ENCODE measurements around the gene NEDD4L.

NEDD4L gene

DNA sequence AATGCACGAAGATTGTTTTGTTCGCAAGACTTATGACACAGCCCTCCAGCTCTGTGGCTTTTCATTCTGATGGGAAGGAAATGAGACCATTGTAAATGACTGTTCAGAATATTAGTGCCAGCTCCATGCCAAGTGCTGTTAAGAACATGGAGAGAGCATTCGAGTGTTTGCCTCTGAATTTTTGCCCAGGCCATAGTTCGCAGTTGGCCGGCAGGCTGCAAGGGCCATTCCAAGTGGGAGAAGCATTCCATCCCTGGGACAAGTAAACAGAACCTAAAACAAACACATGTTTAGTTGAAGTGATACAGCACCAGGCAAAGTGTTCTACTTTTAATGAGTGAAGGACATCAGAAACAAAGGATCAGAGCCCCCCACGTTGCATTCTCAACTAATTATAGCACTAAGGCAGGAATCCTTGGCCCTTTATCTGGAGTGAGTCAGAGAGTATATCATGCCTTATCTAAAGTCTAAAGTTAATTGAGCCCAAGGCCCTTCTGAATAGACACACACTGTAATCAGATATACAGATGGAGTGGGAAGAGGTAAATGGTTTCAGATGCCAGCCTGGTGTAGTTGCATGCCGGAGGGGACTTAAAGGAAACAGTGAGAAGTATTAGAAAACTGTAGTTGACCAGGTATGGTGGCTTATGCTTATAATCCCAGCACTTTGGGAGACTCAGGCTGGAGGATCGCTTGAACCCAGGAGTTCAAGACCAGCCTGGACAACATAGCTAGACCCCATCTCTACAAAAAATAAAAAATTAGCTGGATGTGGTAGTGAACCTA lies 53.3 kb downstream of the NEDD4L start:
- TF ChIP-seq, protein P1, sequence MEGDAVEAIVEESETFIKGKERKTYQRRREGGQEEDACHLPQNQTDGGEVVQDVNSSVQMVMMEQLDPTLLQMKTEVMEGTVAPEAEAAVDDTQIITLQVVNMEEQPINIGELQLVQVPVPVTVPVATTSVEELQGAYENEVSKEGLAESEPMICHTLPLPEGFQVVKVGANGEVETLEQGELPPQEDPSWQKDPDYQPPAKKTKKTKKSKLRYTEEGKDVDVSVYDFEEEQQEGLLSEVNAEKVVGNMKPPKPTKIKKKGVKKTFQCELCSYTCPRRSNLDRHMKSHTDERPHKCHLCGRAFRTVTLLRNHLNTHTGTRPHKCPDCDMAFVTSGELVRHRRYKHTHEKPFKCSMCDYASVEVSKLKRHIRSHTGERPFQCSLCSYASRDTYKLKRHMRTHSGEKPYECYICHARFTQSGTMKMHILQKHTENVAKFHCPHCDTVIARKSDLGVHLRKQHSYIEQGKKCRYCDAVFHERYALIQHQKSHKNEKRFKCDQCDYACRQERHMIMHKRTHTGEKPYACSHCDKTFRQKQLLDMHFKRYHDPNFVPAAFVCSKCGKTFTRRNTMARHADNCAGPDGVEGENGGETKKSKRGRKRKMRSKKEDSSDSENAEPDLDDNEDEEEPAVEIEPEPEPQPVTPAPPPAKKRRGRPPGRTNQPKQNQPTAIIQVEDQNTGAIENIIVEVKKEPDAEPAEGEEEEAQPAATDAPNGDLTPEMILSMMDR (IDR thresholded peaks at IDR 0.05; ENCODE audit: extremely low read depth, insufficient read depth, missing control alignments): no peak
- no peak for DNase-seq (ENCODE audit: low spot score)
- in situ Hi-C loops (cut with MboI; ENCODE audit: low pct_unique_long_range_greater_than_20kb, low sequenced_read_pairs, unreplicated experiment): no loop called here

DNA sequence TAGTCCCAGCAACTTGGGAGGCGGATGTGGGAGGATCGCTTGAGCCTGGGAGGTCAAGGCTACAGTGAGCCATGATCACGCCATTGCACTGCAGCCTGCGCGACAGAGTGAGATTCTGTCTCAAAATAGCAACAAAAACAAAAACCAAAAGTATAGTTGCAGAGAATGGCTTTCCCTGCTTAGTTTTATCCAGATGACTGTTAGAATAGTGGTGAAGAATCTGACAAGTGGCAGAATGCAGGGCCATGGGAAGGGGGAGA lies 53.8 kb downstream of the NEDD4L start:
- TF ChIP-seq, protein P1 (IDR thresholded peaks at IDR 0.05; ENCODE audit: extremely low read depth, insufficient read depth, missing control alignments): no peak
- in situ Hi-C loops (cut with MboI; ENCODE audit: low pct_unique_long_range_greater_than_20kb, low sequenced_read_pairs, unreplicated experiment): no loop called here
- DNase-seq (ENCODE audit: low spot score): no peak

DNA sequence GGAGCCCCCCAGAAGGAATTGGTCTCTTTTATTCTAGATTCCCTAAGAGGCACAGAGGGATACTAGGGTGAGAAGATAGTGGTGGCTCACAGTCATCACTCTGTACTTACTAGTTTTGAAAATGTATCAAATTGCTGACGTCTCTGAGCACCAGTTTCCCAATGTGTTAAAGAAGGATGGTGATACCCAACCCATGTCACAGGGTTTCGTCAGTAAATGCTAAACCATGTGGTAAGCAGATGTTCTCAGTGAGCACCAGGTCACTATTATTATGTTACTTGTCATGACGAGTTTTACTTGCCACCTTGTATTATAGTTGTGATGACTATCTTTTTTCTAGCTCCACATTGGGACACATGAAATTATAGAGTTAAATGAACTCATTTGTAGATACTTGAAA lies 54.7 kb downstream of the NEDD4L start:
- DNase-seq (ENCODE audit: low spot score): no peak
- in situ Hi-C loops (cut with MboI; ENCODE audit: low pct_unique_long_range_greater_than_20kb, low sequenced_read_pairs, unreplicated experiment): no loop called here
- TF ChIP-seq, protein P1 (IDR thresholded peaks at IDR 0.05; ENCODE audit: extremely low read depth, insufficient read depth, missing control alignments): no peak

- DNase-seq (ENCODE audit: low spot score): no peak
- in situ Hi-C loops (cut with MboI; ENCODE audit: low pct_unique_long_range_greater_than_20kb, low sequenced_read_pairs, unreplicated experiment): no loop called here
- TF ChIP-seq, protein P1 (IDR thresholded peaks at IDR 0.05; ENCODE audit: extremely low read depth, insufficient read depth, missing control alignments): no peak
Observed at GRCh38 chr18:58100154-58100553, 56.1 kb downstream of the NEDD4L start.

DNA sequence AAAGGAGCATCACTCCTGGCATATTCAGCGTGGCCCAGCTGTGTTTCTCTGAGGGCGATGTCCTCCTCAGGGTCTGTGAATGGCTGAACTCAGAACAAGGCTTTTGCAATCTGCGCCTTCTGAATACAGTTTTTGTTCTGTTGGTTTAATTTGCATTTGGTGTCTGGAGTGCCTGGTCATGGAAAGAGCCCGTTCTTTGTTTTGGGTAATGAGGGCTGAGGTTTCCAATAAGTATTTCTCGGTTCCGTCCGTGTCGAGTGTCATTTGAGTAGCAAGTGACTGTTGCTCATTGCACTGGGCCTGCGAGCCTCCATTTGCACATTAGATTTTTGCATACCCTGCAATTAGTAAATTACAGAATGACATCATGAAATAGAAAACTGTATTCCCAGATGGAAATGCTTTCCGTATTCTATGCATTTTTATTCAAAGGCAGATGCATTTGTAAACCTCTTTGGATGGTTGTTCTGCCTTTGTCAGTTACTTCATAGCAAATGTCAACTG lies 57.3 kb downstream of the NEDD4L start:
- TF ChIP-seq, protein P1 (IDR thresholded peaks at IDR 0.05; ENCODE audit: extremely low read depth, insufficient read depth, missing control alignments): no peak
- DNase-seq (ENCODE audit: low spot score): no peak
- in situ Hi-C loops (cut with MboI; ENCODE audit: low pct_unique_long_range_greater_than_20kb, low sequenced_read_pairs, unreplicated experiment): no loop called here

GRCh38 chr18:58102018-58102417 lies 58.0 kb downstream of the NEDD4L start:
- no peak for DNase-seq (ENCODE audit: low spot score)
- TF ChIP-seq, protein P1 (IDR thresholded peaks at IDR 0.05; ENCODE audit: extremely low read depth, insufficient read depth, missing control alignments): no peak
- in situ Hi-C loops (cut with MboI; ENCODE audit: low pct_unique_long_range_greater_than_20kb, low sequenced_read_pairs, unreplicated experiment): no loop called here

All from GM13977 (cell line).